ENCODE results near the gene PAK4. TPM values are rescaled to one million over a fixed set of nuclear protein-coding genes. Genes with fewer than 3 reads are reported as not detected.

The PAK4 gene
- total and polyA plus RNA-seq, 2 of the 13 experiments (the other 11 are each of a cell fraction or from before 2014, with no cell fraction given), result 9.5 to 17.8 TPM

GRCh38 chr19:39145180-39145953 is 19.8 kb downstream of the PAK4 start (continued):
- TF ChIP-seq ZBTB33 (CRISPR knock-in tag; IDR thresholded peaks at IDR 0.05) (no peak), HNF4A (CRISPR knock-in tag; IDR thresholded peaks at IDR 0.05) (peak; percentile 88), SAP130 (CRISPR knock-in tag; IDR thresholded peaks at IDR 0.05; ENCODE audit: low read depth) (peak; percentile 75), ZNF703 (CRISPR knock-in tag; IDR thresholded peaks at IDR 0.05; ENCODE audit: borderline replicate concordance) (no peak), ZNF552 (CRISPR knock-in tag; IDR thresholded peaks at IDR 0.05; ENCODE audit: borderline replicate concordance) (no peak), ZBTB21 (CRISPR knock-in tag; IDR thresholded peaks at IDR 0.05) (no peak), NR1H2 (CRISPR knock-in tag; IDR thresholded peaks at IDR 0.05; ENCODE audit: borderline replicate concordance, low read depth) (no peak), MTF2 (CRISPR knock-in tag; IDR thresholded peaks at IDR 0.05; ENCODE audit: borderline replicate concordance) (no peak), ZNF790 (CRISPR knock-in tag; IDR thresholded peaks at IDR 0.05; ENCODE audit: borderline replicate concordance) (no peak), POLR2AphosphoS5 (IDR thresholded peaks at IDR 0.05; ENCODE audit: low read depth, low read length) (peak; percentile 59), ZNF225 (CRISPR knock-in tag; IDR thresholded peaks at IDR 0.05) (no peak), PLRG1 (conservative IDR thresholded peaks at IDR 0.05) (no peak), ZFP1 (CRISPR knock-in tag; IDR thresholded peaks at IDR 0.05) (no peak), ZNF124 (CRISPR knock-in tag; IDR thresholded peaks at IDR 0.05) (no peak), ZNF33A (CRISPR knock-in tag; IDR thresholded peaks at IDR 0.05; ENCODE audit: borderline replicate concordance) (no peak), TOE1 (CRISPR knock-in tag; IDR thresholded peaks at IDR 0.05) (no peak), ZNF432 (CRISPR knock-in tag; IDR thresholded peaks at IDR 0.05; ENCODE audit: borderline replicate concordance) (no peak), CEBPB (IDR thresholded peaks at IDR 0.05; ENCODE audit: borderline replicate concordance, low read depth, low read length) (no peak), ZNF550 (CRISPR knock-in tag; IDR thresholded peaks at IDR 0.05; ENCODE audit: borderline replicate concordance) (no peak), RBFOX2 (IDR thresholded peaks at IDR 0.05; ENCODE audit: low read depth, low read length) (peak; percentile 53; the same call in 1 of the 2 replicates), ZNF841 (CRISPR knock-in tag; IDR thresholded peaks at IDR 0.05; ENCODE audit: borderline replicate concordance) (no peak), ZNF510 (CRISPR knock-in tag; IDR thresholded peaks at IDR 0.05; ENCODE audit: low read depth) (no peak), GFI1 (CRISPR knock-in tag; IDR thresholded peaks at IDR 0.05; ENCODE audit: borderline replicate concordance) (no peak; the same call in 1 of the 2 replicates), PTBP1 (IDR thresholded peaks at IDR 0.05; ENCODE audit: low read depth, low read length, poor library complexity, severe bottlenecking) (no peak), ZFP36L2 (CRISPR knock-in tag; IDR thresholded peaks at IDR 0.05) (no peak), ZNF33B (CRISPR knock-in tag; IDR thresholded peaks at IDR 0.05) (no peak), ZNF44 (CRISPR knock-in tag; IDR thresholded peaks at IDR 0.05) (no peak), ZNF597 (CRISPR knock-in tag; IDR thresholded peaks at IDR 0.05) (no peak), PRMT3 (CRISPR knock-in tag; IDR thresholded peaks at IDR 0.05; ENCODE audit: borderline replicate concordance, low read depth) (no peak), HNRNPH1 (optimal IDR thresholded peaks at IDR 0.05; ENCODE audit: low read depth, low read length) (no peak), ZSCAN12 (CRISPR knock-in tag; IDR thresholded peaks at IDR 0.05) (no peak)

Measured in HepG2 (cell line).